Measurements from ENCODE around the gene ZNF831. TPM values are rescaled to one million over a fixed set of nuclear protein-coding genes. Genes with fewer than 3 reads are reported as not detected.

The ZNF831 gene
- total RNA-seq, 1 experiment from 2014 or later: not detected

- Histone ChIP-seq H3K9me3 (no peaks in the 10 kb centered on the region), H3K27me3 (replicated peaks; ENCODE audit: control insufficient read depth, insufficient read depth, low read length) (no peaks in the 10 kb centered on the region; the same call in 1 of the 2 replicates), H3K36me3 (ENCODE audit: control insufficient read depth, insufficient read depth, low read length) (no peaks in the 10 kb centered on the region), H3K4me3 (ENCODE audit: low read depth, low read length) (no peak overlapping the region), H3K4me1 (no peaks in the 10 kb centered on the region)
- Mint-ChIP-seq H3K27ac (ENCODE audit: unreplicated experiment) (no peak overlapping the region), H3K36me3 (ENCODE audit: insufficient read depth, unreplicated experiment) (no peaks in the 10 kb centered on the region), H3K4me3 (ENCODE audit: unreplicated experiment) (no peak overlapping the region), H3K27me3 (ENCODE audit: insufficient read depth, unreplicated experiment) (peaks cover 35% of the 10 kb centered on the region), H3K4me1 (ENCODE audit: low read depth, unreplicated experiment) (no peaks in the 10 kb centered on the region), H3K9me3 (ENCODE audit: unreplicated experiment) (no peaks in the 10 kb centered on the region)
- ChIA-PET CTCF (no interaction called here), POLR2A (no interaction called here)
- intact Hi-C loops (cut with micrococcal nuclease; ENCODE audit: unreplicated experiment): no loop called here
- BruUV-seq (replicated peaks): no TSS peak
- DNase-seq: no peak
- TF ChIP-seq, protein P1, sequence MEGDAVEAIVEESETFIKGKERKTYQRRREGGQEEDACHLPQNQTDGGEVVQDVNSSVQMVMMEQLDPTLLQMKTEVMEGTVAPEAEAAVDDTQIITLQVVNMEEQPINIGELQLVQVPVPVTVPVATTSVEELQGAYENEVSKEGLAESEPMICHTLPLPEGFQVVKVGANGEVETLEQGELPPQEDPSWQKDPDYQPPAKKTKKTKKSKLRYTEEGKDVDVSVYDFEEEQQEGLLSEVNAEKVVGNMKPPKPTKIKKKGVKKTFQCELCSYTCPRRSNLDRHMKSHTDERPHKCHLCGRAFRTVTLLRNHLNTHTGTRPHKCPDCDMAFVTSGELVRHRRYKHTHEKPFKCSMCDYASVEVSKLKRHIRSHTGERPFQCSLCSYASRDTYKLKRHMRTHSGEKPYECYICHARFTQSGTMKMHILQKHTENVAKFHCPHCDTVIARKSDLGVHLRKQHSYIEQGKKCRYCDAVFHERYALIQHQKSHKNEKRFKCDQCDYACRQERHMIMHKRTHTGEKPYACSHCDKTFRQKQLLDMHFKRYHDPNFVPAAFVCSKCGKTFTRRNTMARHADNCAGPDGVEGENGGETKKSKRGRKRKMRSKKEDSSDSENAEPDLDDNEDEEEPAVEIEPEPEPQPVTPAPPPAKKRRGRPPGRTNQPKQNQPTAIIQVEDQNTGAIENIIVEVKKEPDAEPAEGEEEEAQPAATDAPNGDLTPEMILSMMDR (IDR thresholded peaks at IDR 0.05; ENCODE audit: insufficient read depth in 1 of 2, low read depth in 1 of 2, low read length in 1 of 2, severe bottlenecking in 1 of 2, unreplicated experiment in 1 of 2): no peak
Observed at GRCh38 chr20:59161721-59162120, 1.9 kb upstream of the ZNF831 start.

GRCh38 chr20:59164686-59165391 lies 1.2 kb downstream of the ZNF831 start:
- Mint-ChIP-seq H3K36me3 (ENCODE audit: insufficient read depth, unreplicated experiment) (no peaks in the 10 kb centered on the region), H3K27me3 (ENCODE audit: insufficient read depth, unreplicated experiment) (peaks cover 34% of the 10 kb centered on the region), H3K9me3 (ENCODE audit: unreplicated experiment) (no peaks in the 10 kb centered on the region), H3K4me1 (ENCODE audit: low read depth, unreplicated experiment) (no peaks in the 10 kb centered on the region), H3K4me3 (ENCODE audit: unreplicated experiment) (no peak overlapping the region), H3K27ac (ENCODE audit: unreplicated experiment) (no peak overlapping the region)
- Histone ChIP-seq H3K36me3 (ENCODE audit: control insufficient read depth, insufficient read depth, low read length) (no peaks in the 10 kb centered on the region), H3K9me3 (0 out of 2 replicates have a peak, but pooled peaks cover 1% of the 10 kb centered on the region), H3K4me3 (ENCODE audit: low read depth, low read length) (no peak overlapping the region), H3K4me1 (no peaks in the 10 kb centered on the region), H3K27me3 (replicated peaks; ENCODE audit: control insufficient read depth, insufficient read depth, low read length) (no peaks in the 10 kb centered on the region; the same call in 1 of the 2 replicates)
- DNase-seq: no peak
- CTCF ChIA-PET: interaction anchor here (0.8 kb wide), 1 partner anchor 291 kb away, joined by 3 read pairs; no protein-coding TSS in a partner anchor
- intact Hi-C loops (cut with micrococcal nuclease; ENCODE audit: unreplicated experiment): no loop called here
- no TSS peak for BruUV-seq (replicated peaks)
- TF ChIP-seq, protein P1 (IDR thresholded peaks at IDR 0.05; ENCODE audit: insufficient read depth in 1 of 2, low read depth in 1 of 2, low read length in 1 of 2, severe bottlenecking in 1 of 2, unreplicated experiment in 1 of 2): no peak
- POLR2A ChIA-PET: no interaction called here

GRCh38 chr20:59165396-59165795 lies 1.8 kb downstream of the ZNF831 start:
- POLR2A ChIA-PET: no interaction called here
- Histone ChIP-seq H3K36me3 (ENCODE audit: control insufficient read depth, insufficient read depth, low read length) (no peaks in the 10 kb centered on the region), H3K27me3 (replicated peaks; ENCODE audit: control insufficient read depth, insufficient read depth, low read length) (no peaks in the 10 kb centered on the region; the same call in 1 of the 2 replicates), H3K4me1 (no peaks in the 10 kb centered on the region), H3K4me3 (ENCODE audit: low read depth, low read length) (no peak overlapping the region), H3K9me3 (0 out of 2 replicates have a peak, but pooled peaks cover 4% of the 10 kb centered on the region)
- BruUV-seq (replicated peaks): no TSS peak
- intact Hi-C loops (cut with micrococcal nuclease; ENCODE audit: unreplicated experiment): no loop called here
- H3K4me3 Mint-ChIP-seq (ENCODE audit: unreplicated experiment): no peak overlapping the region
- H3K27me3 Mint-ChIP-seq (ENCODE audit: insufficient read depth, unreplicated experiment): peaks cover 35% of the 10 kb centered on the region
- H3K27ac Mint-ChIP-seq (ENCODE audit: unreplicated experiment): no peak overlapping the region
- no peaks in the 10 kb centered on the region for H3K4me1 Mint-ChIP-seq (ENCODE audit: low read depth, unreplicated experiment)
- CTCF ChIA-PET: interaction anchor here (0.8 kb wide), 1 partner anchor 290 kb away, joined by 3 read pairs; no protein-coding TSS in a partner anchor
- TF ChIP-seq, protein P1 (IDR thresholded peaks at IDR 0.05; ENCODE audit: insufficient read depth in 1 of 2, low read depth in 1 of 2, low read length in 1 of 2, severe bottlenecking in 1 of 2, unreplicated experiment in 1 of 2): no peak
- no peaks in the 10 kb centered on the region for H3K36me3 Mint-ChIP-seq (ENCODE audit: insufficient read depth, unreplicated experiment)
- H3K9me3 Mint-ChIP-seq (ENCODE audit: unreplicated experiment): no peaks in the 10 kb centered on the region
- no peak for DNase-seq

All from Caco-2 (cell line).